Osteocyte (in vitro differentiated cells): ENCODE results near the gene MAP3K2. TPM values are rescaled to one million over a fixed set of nuclear protein-coding genes. Genes with fewer than 3 reads are reported as not detected.
A peak's percentile ranks its signal among the peaks of the same experiment; 100 is the strongest.

ENCODE experiments used
- DNase-seq: peaks from one replicate; pipeline ENCODE4 v3.0.0; 2021; ENCODE audit warnings: mixed read lengths; ENCODE audit not compliant: unreplicated experiment; ENCODE audit errors: extremely low spot score
- H3K27ac Mint-ChIP-seq: one replicate; pipeline ENCODE4 v1.8.0; 2021; ENCODE audit warnings: mild to moderate bottlenecking, mixed read lengths; ENCODE audit not compliant: unreplicated experiment
- H3K27me3 Mint-ChIP-seq: one replicate; pipeline ENCODE4 v1.8.0; 2021; ENCODE audit warnings: mixed read lengths; ENCODE audit not compliant: unreplicated experiment
- H3K36me3 Mint-ChIP-seq: one replicate; pipeline ENCODE4 v1.8.0; 2021; ENCODE audit warnings: mixed read lengths; ENCODE audit not compliant: unreplicated experiment
- H3K4me1 Mint-ChIP-seq: one replicate; pipeline ENCODE4 v1.8.0; 2021; ENCODE audit warnings: mixed read lengths; ENCODE audit not compliant: unreplicated experiment
- H3K4me3 Mint-ChIP-seq: one replicate; pipeline ENCODE4 v1.8.0; 2021; ENCODE audit warnings: mild to moderate bottlenecking, moderate library complexity, mixed read lengths; ENCODE audit not compliant: unreplicated experiment
- H3K9me3 Mint-ChIP-seq: one replicate; pipeline ENCODE4 v1.8.0; 2021; ENCODE audit warnings: mixed read lengths; ENCODE audit not compliant: unreplicated experiment
- total RNA-seq: library from RNA; stranded (reverse); gene quantifications from 2 replicates; pipeline ENCODE4 v1.2.1, GENCODE V29; 2021
- TF ChIP-seq, protein P1 (sequence below): fragments of 200-600 bp; sonication (generic); IDR thresholded peaks from 2 replicates; pipeline ENCODE4 v1.5.0; 2021; ENCODE audit warnings: antibody characterized with exemption, mild to moderate bottlenecking, moderate library complexity

The MAP3K2 gene
- total RNA-seq, 1 donor from 2014 or later = 60.9 TPM

DNA sequence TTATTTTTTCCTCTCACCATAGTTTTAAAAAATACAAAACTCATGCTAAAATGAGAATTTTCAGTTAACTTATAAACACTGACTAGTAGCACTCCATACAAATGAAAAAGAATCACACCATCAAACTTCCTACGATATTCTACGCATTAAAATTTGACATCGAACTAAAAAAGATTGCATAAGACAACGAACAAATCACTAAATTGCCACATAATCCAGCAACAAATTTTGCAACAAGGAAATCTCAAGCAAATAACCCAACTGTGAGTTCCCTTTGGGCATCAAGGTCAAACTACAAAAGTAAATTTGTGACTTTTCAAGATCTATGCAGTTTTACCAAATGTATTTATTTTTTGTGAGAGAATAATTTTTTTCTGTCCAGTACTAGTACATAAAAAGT, 1.5 kb downstream of the MAP3K2 start:
- TF ChIP-seq, protein P1, sequence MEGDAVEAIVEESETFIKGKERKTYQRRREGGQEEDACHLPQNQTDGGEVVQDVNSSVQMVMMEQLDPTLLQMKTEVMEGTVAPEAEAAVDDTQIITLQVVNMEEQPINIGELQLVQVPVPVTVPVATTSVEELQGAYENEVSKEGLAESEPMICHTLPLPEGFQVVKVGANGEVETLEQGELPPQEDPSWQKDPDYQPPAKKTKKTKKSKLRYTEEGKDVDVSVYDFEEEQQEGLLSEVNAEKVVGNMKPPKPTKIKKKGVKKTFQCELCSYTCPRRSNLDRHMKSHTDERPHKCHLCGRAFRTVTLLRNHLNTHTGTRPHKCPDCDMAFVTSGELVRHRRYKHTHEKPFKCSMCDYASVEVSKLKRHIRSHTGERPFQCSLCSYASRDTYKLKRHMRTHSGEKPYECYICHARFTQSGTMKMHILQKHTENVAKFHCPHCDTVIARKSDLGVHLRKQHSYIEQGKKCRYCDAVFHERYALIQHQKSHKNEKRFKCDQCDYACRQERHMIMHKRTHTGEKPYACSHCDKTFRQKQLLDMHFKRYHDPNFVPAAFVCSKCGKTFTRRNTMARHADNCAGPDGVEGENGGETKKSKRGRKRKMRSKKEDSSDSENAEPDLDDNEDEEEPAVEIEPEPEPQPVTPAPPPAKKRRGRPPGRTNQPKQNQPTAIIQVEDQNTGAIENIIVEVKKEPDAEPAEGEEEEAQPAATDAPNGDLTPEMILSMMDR = no peak
- Mint-ChIP-seq H3K36me3 (peaks cover 2% of the 10 kb centered on the region), H3K27ac (peak overlapping the region; percentile 79), H3K27me3 (no peaks in the 10 kb centered on the region), H3K4me3 (peak overlapping the region; percentile 86), H3K9me3 (no peaks in the 10 kb centered on the region), H3K4me1 (peaks cover 50% of the 10 kb centered on the region)
- no peak for DNase-seq

DNA sequence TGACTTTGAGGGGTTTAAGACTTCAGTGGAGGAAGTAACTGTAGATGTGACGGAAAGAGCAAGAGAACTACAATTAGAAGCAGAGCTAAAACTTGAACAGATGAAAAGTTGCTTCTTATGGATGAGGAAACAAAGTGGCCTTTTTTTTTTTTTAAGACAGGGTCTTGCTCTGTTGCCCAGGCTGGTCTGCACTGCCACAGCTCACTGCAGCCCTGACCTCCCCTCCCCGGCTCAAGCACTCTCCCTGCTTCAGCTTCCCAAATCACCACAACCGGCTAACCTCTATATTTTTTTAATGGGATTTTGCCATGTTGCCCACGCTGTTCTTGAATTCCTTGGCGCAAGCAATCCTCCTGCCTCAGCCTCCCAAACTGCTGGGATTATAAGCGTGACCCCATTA, 3.2 kb downstream of the MAP3K2 start:
- TF ChIP-seq, protein P1 = no peak
- Mint-ChIP-seq H3K27ac (peak overlapping the region; percentile 52), H3K27me3 (no peaks in the 10 kb centered on the region), H3K4me1 (peaks cover 50% of the 10 kb centered on the region), H3K36me3 (peaks cover 2% of the 10 kb centered on the region), H3K4me3 (no peak overlapping the region), H3K9me3 (no peaks in the 10 kb centered on the region)
- DNase-seq = no peak

DNA sequence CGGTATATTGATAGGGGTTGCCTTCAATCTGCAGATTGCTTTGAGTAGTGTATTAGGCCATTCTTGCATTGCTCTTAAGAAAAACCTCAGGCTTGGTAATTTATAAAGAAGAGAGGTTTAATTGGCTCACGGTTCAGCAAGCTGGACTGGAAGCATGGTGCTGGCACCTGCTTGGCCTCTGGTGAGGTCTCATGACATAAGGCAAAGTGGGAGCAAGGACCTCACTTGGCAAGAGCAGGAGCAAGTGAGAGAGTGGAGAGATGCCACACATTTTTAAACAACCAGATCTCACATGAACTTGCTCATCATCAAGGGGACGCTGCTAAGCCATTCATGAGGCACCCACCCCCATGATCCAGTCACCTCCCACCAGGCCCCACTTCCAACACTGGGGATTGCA, 4.9 kb downstream of the MAP3K2 start:
- TF ChIP-seq, protein P1 = no peak
- no peaks in the 10 kb centered on the region for H3K9me3 Mint-ChIP-seq
- H3K4me3 Mint-ChIP-seq = no peak overlapping the region
- no peaks in the 10 kb centered on the region for H3K27me3 Mint-ChIP-seq
- H3K27ac Mint-ChIP-seq = no peak overlapping the region
- H3K4me1 Mint-ChIP-seq = peaks cover 42% of the 10 kb centered on the region
- DNase-seq = no peak
- H3K36me3 Mint-ChIP-seq = peaks cover 2% of the 10 kb centered on the region

DNA sequence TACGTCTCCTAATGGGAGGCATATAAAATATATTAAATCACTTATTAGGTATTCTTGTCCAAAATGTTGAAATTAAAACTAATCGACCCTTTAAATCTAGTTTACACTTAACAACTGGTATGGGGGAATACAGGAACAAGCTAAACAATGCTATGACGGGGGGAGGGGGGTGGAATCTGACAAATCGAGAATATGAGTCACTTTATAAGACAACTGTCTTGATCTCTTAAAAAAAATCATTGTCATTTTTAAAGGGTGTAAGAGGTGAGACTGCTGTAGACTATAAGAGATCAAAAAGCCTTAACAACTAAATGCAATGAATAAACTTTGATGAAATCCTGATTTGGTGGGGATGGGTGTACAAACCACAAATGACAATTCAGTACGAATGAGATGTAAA, 6.0 kb downstream of the MAP3K2 start:
- no peak overlapping the region for H3K27ac Mint-ChIP-seq
- TF ChIP-seq, protein P1 = no peak
- H3K27me3 Mint-ChIP-seq = no peaks in the 10 kb centered on the region
- H3K9me3 Mint-ChIP-seq = no peaks in the 10 kb centered on the region
- DNase-seq = no peak
- H3K4me1 Mint-ChIP-seq = peaks cover 43% of the 10 kb centered on the region
- no peak overlapping the region for H3K4me3 Mint-ChIP-seq
- peaks cover 2% of the 10 kb centered on the region for H3K36me3 Mint-ChIP-seq

DNA sequence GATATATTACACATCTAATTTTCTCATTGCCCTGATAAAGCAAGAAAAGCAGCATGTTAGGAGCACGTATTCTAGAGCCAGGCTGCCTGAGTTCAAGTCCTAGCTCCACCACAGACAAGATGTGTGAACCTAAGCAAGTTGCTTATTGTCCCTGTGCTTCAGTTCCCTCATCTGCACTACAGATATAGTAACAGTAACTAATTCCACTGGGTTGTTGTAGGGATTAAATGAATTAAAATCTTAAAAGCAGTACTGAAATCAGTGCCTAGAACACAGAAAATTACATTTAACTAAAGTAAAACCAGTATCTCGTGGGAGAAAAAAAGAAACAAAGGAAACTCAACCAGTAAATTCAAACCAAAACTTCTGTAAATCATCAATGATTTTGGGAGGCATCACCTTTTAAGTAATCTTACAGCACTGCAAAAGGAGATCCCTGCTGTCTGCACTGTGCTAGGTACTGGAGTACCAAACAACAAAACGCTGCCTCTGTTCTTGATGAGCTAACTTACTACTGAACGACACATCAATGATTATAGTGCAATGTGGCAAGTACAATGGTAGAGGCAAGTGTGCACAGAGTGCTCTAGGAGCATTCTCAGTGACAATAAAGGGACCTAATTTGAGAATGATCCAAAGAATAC, 7.9 kb downstream of the MAP3K2 start:
- DNase-seq = no peak
- TF ChIP-seq, protein P1 = no peak
- Mint-ChIP-seq H3K27me3 (no peaks in the 10 kb centered on the region), H3K27ac (no peak overlapping the region), H3K36me3 (peaks cover 4% of the 10 kb centered on the region), H3K4me1 (peaks cover 26% of the 10 kb centered on the region), H3K9me3 (no peaks in the 10 kb centered on the region), H3K4me3 (no peak overlapping the region)
